SKM-1 (cell line): ENCODE measurements around the gene ZBTB38.

Source experiments
- DNase-seq: peaks from one replicate; lab custom pipeline; 2025; ENCODE audit not compliant: unreplicated experiment; lab: John Stamatoyannopoulos, UW

Gene ZBTB38

GRCh38 chr3:141401573-141402475 lies 33.5 kb downstream of the ZBTB38 start:
- DNase-seq: no peak

DNA sequence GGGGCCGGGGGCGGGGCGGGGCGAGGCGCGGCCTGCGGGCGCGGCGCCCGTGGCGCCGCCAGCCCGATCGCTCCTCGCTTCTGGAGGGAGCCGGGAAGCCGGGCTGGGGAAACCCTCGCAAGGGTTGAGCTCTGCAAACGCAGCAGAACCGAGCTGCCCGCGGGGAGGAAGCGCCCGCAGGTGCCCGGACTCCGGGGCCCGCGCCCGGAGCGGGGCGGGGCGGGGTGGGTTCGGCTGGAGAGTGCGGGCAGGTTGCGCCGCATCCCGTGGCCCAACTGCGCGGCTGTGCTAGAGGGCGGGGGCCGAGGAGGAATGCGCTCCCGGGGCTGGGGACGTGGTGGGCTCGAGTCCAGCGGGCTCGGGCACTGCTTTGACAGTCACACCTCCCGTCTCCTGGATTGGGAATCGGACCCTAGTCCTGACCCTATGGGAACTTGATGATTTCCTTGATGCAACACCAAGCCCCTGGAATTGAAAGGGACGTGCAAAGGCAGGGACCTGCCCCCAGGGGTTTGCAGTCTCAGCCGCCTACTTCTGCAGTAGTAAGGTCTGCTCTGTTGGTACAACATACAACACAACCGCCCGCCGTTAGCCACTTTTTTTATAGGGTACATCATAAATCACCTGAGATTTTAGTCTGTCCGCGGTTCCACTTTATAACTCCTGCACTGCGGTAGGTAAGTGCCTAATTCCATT lies 34.3 kb downstream of the ZBTB38 start:
- no peak for DNase-seq

- no peak for DNase-seq
These were observed 35.3 kb downstream of the ZBTB38 start for GRCh38 chr3:141403576-141403975.

GRCh38 chr3:141405025-141405424 lies 36.7 kb downstream of the ZBTB38 start:
- DNase-seq: no peak

GRCh38 chr3:141405591-141405990 lies 37.3 kb downstream of the ZBTB38 start:
- no peak for DNase-seq

DNA sequence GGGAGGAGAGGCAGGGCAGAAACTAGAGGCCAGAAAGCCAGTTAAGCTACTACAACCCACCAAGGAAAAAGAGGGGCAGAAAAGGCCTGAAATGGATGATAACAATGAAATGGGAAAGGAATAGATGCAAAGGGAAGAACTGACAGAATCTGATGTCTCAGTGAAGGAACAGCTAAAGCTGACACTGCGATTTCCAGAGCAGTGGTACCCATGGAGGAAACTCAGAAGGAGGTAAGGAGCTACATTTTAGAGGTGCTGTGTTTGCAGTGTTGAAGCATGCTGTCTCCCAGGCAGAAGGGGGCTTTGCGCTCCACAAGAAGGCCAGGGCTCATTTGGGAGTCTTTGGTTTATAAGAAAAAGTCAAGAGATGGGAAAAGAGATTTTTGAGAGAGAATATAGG lies 38.0 kb downstream of the ZBTB38 start:
- DNase-seq: no peak

DNA sequence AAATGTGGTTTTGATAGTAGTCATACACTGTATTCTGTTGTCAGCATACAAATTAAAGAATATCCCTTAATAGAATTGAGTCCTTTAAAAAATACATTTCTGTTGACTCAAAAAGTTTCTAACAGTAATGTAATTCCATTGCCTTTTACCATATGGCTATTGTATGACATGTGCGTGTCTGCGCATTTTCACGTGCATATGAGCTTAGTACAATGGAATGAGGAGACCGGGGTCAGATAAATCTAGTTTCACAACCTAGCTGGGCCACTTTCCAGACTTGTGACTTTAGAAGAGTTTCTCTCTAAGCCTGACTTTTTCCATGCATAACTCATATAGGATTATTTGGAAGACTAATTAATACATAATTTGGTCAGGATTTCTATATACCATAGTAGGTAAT lies 38.7 kb downstream of the ZBTB38 start:
- DNase-seq: no peak

GRCh38 chr3:141407825-141408224 lies 39.5 kb downstream of the ZBTB38 start:
- no peak for DNase-seq

DNA sequence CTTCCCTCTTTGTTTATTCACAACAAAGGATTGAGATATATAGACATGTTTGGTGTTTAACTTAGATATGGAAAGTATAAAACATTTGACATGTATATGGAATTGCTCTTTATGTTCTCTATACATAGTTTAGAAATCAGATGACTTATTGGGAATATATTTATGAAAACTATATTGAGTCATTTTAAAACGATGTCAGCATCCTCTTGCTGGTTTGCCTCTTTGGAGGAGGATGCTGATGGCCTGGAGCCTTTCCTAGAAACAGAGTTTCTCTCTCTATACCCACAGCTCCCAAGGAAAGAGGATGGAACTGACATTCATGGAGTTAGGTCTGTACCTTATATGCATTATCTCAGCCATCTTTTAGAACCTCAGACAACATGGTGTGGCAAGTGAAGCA lies 40.3 kb downstream of the ZBTB38 start:
- DNase-seq: no peak

DNA sequence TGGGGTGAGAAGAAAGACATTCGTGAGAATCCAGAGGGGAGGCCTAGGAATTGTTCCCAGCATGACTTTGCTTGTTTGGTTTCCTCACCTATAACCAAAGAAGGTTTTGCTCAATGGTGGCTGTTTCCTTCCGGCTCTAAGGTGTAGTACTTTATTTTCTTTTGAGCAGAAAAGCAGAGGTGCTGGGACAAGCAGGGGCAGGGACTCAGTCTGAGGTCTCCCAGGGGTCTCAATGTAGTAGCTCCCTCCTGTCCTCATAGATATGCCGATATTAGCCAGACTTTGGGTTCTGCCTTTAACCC lies 41.6 kb downstream of the ZBTB38 start:
- DNase-seq: no peak

DNA sequence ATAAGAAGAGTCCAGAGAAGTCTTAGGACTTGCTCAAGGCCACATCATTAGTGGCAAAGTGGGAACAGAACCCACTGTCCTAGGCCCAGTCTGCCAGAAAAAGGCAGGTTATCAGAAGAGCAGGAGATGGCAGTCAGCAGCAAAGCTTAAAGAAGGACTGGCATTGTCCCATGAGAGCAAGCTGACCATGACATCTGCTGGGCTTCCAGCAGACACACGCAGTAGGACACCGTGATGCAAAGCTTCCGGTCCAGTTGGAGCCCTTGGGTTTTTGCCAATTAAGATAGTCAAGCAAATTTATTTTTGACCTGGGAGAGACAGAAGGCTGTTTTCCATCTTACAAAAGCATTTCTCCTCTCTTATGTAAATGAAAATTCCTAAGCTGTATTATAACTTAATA lies 42.1 kb downstream of the ZBTB38 start:
- DNase-seq: no peak

DNA sequence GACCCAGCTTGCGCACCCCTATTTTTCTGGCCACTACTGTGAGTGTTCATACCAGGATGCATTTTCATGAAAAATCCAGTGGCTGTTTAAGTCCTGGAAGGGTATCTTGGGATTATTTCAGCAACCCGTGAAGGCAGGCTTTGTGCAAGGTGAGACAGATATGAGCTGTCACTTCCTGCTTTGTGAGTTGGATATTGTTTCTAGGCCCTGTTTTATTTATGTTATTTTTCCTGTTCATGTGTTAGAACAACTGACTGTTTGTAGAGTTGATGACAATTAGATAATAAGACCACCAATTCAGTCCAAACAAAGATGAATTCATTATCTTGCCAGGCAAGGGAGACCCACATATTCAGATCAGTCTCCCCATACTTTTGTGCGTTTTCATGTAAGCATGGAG lies 42.5 kb downstream of the ZBTB38 start:
- no peak for DNase-seq

DNA sequence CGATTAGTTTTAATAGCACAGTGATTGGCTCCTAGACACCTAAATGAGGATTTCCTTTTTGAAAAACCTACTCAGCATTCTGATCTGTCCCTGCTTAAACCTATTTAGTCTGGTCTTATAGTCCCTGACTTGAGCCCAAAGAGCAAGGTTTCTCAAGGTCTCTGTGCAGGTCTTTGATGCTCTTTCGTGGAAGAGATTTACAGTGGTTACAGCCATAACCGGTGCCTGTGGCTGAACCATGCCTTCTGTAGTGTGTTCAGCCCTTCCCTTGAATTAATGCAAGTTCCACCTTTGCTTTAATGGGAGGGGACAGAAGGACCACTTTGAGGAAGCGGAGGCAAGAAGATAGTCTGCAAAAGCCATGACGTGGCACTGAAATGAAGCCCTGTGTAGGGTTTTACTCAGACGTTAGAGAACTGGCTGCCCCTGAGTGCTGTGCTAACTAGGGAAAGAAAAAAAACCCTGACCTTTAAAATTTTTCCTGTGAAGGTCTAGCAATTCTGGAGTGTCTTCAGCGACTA lies 43.0 kb downstream of the ZBTB38 start:
- no peak for DNase-seq

- DNase-seq: no peak
These were observed 44.0 kb downstream of the ZBTB38 start for GRCh38 chr3:141412087-141412935.

- no peak for DNase-seq
These were observed 44.6 kb downstream of the ZBTB38 start for GRCh38 chr3:141412936-141413354.

GRCh38 chr3:141413391-141413790 lies 45.1 kb downstream of the ZBTB38 start:
- DNase-seq: no peak

DNA sequence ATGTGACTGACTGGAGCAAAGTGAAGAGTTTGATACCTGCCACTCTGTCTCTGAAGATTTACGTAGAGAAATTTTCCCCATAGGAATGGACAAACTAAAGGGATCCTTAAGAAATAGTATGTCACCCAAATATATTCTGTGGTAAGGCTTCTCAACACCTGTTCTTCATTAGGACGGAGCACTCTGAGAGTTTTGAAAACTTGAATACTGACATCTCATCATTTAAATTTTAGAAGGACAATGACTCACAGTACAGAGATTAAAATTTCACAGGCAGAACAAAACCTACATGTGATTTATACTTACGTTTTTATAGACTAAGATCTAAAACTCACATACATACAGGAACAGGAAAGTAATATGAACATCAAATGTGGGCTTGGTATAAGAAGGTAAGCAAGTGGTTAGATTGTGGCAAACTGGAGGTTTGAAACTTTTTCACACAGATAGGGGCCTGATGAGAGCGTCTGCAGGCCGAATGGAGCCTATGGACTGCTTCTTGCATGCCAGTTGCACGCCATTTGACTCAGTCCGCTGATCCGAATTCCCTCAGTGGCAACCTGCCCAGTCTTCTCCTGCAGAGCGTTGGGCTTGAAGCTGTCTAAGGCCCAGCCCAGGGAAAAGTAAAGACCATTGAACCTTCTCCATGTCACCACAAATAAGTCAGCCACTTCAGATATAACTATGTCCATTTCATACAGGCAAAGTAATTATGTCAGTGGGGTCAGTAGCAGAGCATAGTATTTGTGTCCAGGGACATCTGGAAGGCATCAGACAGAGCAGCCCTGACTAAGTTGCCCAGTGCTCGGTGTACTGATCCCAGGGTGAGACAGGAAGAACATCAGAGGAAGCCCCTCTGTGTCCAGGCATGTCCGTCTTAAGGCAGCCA lies 45.7 kb downstream of the ZBTB38 start:
- DNase-seq: no peak

DNA sequence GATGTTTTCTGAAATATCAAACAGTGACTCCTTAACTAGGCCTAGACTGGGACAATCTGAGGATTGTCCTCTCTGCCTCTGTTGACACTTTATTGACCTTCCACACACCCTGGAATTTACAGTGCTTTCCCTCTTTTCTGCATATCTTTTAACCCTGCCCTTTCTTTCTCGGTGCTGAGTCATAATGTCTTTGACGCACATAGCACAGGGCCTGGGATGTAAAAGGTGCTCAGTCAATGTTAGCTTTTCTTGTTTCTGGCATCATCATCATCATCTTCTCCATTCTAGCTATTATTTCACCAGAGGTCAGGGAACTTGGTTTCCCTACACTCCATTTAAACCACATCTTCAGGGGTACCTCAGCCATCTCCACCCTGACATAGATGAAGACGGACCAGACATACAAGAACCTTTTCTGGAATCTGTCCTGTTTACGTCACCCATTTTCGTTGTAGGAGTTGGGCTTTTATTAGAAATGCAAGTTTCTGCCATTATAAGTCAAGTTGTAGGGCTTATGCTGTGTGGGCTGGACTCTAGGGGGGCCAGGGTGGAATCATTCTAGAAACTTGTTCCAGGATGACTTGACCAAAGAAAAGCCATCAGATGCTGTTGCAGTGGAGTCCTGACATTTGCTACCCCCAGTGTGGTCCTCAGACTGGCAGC lies 46.6 kb downstream of the ZBTB38 start:
- DNase-seq: no peak

DNA sequence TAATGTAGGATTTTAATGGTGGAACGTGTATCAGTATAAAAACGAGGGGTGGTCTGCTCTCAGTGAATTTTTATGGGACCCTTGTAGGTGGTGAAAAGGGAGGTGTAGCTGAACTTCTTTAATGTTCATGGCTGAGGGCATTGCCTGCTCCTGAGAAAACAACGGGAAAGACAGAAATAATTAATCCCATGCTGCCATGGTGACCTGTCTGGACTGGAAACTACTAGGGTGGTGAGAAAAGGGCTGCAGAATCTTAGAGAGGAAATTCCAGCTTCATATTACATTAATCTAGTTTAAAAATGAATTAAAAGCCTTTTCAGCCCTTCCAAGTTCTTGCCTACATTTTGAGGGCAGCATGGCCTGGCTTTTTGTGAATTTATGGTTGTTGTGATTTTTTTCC lies 47.6 kb downstream of the ZBTB38 start:
- no peak for DNase-seq
